Erythroblast (primary cell): ENCODE measurements around the gene PNPLA7.
"Not testable (repeated sequence)": the region's sequence is repeated elsewhere in the genome, so short reads cannot be mapped to it uniquely, and the experiment has no call there.

ENCODE experiments used
- DNase-seq, 2 experiments: peaks; one replicate each; lab custom pipeline; 2025; lab: John Stamatoyannopoulos, UW
- GATA1 ChIP-seq: IDR thresholded peaks from 2 replicates; pipeline ENCODE4 v1.6.1; 2011; ENCODE audit warnings: low read depth, mild to moderate bottlenecking, control low read depth, low read length, moderate library complexity
- POLR2A ChIP-seq: IDR thresholded peaks from 2 replicates; pipeline ENCODE4 v1.6.1; 2011; ENCODE audit warnings: mild to moderate bottlenecking, low read length

Gene PNPLA7

DNA sequence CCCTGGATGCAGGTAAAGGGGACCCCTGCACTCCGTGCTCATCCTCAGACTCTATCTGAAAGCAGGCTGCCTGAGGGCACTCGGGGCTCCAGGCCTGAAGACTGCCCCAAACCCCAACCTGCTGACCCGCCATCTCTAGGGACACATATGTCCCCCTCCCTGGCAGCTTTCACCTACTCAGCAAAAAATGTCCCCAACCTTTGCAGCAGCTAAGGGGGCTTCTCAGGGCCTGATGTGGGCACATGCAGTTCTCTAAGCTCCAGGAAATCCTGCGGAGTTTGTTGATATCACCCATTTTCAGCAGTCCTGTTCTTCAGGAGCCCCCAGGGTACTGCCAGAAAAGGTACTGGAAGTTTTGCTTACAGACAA, 30.7 kb upstream of the PNPLA7 start:
- DNase-seq, result no peak
- no peak for TF ChIP-seq GATA1
- no peak for TF ChIP-seq POLR2A

DNA sequence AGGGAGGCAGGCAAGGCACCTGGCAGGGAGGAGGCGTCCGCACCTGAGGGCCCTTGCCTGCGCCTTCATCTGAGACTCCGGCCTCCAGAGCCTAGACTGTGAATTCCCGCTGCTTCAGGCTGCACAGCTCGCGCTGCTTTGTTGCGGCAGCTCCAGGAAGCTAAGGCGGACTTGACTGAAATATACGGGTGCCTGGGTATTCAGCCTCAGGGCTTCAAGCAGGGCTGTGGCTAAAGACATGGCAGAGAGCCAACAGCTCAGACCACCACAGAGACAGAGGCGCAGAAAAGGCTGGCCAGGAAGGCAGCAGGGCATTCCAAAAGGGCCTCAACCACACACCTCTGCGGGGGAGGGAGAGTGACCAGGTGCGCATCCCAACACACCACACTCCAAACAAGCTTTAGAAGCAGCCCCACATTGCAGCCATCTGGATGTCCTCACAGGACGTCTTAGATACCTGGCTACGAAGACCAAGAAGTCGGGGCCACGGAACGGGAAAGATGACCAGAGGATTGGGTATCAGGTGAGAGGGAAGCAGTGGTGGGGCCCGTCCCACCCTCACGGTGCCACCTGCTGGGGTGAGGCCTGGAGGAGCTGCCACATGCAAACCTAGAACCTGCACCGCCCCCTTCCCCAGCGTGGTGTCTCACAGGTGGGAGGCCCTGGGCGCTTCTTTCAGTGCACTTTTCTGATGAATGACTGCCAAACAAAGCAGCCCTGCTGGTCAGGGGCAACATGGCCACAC, 30.2 kb upstream of the PNPLA7 start:
- no peak for DNase-seq
- TF ChIP-seq POLR2A, result no peak
- TF ChIP-seq GATA1, result no peak

DNA sequence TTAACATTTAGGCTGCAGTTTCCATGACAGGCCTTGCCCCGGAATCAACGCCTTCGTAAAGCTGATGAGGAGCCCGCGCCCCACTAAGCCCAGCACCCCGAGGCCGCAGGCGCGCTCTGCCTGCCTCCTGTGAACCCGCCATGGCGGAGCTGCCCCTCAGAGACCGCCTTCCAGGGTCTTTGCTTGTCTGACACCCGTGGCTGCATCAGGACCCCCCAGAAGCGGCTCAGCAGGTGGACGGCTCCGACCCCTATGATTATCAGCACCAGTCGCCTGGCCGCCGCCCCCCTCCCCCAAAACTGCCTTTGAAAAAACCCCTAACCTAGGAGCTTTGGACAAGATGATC, 29.0 kb upstream of the PNPLA7 start:
- DNase-seq, result no peak
- TF ChIP-seq GATA1, result no peak
- TF ChIP-seq POLR2A, result no peak

DNA sequence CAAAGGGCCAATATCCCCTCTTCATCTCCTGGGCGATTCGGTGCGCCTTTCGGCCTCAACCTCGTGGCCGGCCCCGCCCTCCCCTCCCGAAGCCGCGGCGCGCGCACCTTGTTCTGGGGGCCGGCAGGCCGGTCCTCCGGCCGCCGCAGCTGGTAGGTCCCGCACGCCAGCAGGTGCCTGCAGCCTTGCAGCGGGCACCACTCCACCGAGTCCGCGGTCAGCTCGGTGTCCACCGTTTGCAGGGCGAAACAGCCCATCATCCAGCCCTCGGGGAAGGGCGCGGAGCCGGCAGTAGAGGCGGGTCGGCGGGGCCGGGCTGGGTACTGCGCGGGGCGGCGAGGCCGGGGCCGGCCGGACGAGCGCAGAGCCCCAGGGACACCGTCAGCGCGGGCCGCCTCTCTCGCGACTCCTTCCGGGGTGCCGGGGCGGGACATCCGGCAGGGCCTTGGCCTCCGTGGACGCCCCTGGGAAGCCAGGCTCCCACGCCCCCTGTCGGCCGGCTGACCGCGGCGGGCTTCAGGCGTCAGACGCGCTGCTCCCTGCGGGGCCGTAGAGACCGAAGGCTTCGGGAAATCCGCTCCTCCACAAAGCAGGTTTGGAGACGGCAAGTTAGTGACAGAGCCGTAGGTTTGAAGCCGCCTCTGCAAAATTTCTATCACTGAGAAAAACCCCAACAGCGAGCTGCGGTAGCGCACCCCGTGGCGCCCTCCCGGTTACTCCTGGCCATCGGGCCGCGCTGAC, 28.5 kb upstream of the PNPLA7 start, which contains the start of gene DPH7:
Gene DPH7 (minus strand): TSS at position 408 of the 741 bp plus-strand sequence. CDS start 148 bp downstream, at position 260.
- TF ChIP-seq POLR2A, result peak; percentile 82
- TF ChIP-seq GATA1, result no peak
- DNase-seq, result peak; percentile 93 to 96

DNA sequence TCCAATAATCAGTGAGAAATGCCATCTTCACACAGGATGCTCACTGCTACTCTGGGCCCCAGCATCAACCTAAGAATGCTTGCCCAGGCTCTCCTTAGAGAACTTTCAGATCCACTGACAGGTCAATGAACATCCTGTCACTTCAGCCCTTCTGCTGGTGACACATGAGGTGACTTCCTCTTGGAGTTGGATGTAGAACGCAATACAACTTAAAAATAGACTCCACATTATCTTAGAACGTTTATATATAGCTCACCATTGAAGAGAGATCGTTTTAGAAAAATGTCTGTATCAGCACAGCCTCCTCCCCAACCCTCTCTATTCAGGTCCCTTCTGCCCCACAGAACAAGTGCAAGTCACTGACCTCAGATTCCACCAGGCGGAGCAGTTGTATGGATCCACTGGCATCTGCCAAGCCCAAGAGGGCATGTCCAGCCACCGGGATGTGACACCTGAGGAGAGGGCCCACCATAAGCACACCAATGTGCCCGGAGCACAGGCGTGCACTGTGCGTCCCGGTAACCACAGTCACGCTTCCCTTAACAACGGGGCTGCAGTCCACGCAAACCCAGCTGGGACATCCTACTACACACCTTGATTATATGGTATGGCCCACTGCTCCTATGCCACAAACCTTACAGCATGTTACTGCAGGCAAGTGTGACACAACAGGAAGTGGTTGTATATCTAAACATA, 25.7 kb upstream of the PNPLA7 start:
- no peak for TF ChIP-seq GATA1
- no peak for TF ChIP-seq POLR2A
- DNase-seq, result peak in 1 of 2 experiments; percentile 57

DNA sequence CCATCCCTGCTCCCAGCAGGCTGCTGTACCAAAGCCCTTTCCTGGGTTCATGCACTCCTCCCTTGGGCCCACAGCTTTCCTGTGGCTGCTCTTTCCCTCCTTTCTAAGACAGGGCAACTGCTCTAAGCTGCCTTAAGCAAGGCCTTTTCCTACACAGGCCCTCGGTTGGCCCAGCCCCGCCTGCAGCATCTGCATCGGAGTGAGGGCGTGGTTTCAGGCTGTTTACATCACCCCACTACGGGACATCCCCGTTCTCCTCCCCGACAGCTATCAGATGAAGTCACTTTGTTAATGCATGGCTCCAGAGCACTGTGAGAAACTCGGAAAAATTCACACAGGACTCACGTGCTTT, 25.1 kb upstream of the PNPLA7 start:
- TF ChIP-seq POLR2A (no peak), GATA1 (no peak)
- peak; percentile 78 to 91 for DNase-seq

DNA sequence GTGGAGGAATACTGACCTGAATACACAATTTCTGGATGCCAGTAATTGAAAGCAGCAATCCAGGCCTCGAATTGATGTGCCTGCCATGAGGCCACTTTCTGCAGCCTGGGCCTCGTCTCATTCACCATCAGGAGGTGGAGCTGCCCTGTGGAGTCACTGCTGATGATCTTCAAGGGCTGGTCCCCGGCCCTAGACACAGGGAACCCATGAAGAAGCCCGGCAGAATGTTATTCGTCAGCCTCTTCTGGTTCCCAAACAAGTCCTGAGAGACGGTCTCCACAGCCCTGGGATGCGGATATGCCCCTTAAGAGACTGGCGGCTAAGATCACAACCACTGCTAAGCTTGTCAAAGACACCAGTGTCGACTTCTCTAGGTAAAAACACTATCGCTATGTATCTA, 24.0 kb upstream of the PNPLA7 start:
- TF ChIP-seq GATA1, result no peak
- no peak for TF ChIP-seq POLR2A
- no peak for DNase-seq

DNA sequence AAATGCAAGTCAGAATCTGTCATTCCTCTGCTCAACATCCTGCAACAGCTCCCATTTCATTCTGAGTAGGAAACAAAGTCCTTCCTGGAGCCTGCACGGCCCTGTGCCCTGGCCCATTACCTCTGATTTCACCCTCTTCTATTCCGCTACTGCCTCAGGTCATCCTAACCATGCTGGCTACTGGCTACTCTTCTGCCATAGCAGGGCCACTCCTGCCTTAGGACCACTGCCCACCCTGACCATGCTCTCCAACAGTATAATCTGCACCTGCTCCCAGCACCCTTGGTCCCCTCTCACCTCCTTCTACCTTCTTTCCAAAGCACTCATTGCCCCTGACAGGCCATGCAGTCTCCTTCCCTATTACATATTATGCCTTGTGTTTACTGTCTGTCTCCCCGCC, 20.4 kb upstream of the PNPLA7 start:
- TF ChIP-seq GATA1, result no peak
- TF ChIP-seq POLR2A, result no peak
- DNase-seq, result no peak

DNA sequence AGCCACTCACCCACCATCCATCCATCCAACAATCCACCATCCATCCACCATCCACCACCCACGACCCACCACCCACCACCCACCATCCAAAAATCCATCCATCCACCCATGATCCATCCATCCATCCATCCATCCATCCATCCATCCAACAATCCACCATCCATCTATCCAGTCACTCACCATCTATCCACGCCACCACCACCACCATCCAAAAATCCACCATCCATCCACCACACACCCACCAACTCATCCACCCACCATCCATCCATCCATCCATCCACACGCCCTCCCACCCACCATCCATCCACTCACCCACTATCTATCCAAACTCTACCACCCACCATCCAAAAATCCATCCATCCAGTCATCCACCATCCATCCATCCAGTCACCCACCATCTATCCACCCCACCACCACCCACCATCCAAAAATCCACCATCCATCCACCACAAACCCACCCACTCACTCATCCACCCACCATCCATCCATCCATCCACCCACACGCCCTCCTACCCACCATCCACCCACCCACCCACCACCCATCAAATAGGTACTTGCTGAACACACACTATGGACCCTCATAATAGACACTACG, 19.5 kb upstream of the PNPLA7 start:
- TF ChIP-seq POLR2A (no peak), GATA1 (no peak)
- no peak for DNase-seq

DNA sequence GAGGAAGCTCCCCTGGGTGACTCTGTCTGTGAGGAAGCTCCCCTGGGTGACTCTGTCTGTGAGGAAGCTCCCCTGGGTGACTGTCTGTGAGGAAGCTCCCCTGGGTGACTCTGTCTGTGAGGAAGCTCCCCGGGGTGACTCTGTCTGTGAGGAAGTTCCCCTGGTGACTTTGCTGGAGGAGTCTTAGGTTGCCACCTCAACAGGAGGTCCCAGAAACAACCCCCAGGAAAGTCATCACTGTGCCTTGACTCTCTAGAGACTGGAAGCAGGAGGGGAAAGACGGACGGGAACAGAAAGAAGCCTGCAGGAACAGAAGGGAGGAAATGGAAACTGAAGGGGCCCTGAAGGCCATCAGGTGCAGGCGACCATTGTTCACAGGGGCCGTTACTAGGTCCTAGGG, 18.2 kb upstream of the PNPLA7 start:
- not testable (repeated sequence) for DNase-seq

DNA sequence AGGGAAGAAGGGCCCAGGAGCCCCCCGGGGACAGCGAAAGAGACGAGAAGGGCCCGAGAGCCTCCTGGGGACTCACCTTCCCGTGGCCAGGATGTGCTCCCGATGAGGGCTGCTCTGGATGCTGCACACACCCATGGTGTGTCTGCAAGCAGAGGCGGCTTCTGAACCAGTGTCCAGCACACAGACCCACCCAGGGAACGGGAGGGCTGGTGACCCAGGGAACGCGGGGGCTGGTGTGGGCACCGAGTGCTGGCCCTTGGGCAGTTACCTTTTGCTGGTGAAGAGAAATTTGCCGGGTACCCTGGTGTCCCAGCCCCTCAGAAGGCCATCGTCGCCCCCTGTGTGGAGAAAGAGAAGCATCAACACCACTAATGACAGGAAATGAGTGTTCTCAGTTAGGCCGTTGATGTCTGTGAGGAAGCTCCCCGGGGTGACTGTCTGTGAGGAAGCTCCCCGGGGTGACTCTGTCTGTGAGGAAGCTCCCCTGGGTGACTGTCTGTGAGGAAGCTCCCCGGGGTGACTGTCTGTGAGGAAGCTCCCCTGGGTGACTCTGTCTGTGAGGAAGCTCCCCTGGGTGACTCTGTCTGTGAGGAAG, 14.7 kb upstream of the PNPLA7 start:
- TF ChIP-seq POLR2A (no peak), GATA1 (no peak)
- DNase-seq, result no peak

DNA sequence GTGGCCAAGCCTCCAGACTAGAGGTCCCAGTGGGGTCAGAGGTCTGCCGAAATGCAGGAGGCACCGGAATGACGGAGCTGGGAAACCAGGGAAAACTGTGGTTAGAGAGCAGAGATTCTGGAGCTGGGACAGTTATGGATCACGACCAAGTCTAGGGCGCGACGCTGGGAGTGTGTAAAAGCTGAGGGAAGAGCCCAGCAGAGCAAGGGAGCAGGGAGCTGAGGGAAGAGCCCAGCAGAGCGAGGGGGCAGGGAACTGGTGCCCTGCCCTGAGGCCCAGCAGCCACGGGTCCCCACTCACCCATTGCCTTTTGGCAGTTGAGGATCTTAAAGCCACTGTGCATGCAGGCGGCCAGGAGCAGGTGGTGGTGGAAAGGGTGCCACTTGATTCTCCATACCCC, 13.9 kb upstream of the PNPLA7 start:
- no peak for DNase-seq
- TF ChIP-seq GATA1 (no peak), POLR2A (no peak)

DNA sequence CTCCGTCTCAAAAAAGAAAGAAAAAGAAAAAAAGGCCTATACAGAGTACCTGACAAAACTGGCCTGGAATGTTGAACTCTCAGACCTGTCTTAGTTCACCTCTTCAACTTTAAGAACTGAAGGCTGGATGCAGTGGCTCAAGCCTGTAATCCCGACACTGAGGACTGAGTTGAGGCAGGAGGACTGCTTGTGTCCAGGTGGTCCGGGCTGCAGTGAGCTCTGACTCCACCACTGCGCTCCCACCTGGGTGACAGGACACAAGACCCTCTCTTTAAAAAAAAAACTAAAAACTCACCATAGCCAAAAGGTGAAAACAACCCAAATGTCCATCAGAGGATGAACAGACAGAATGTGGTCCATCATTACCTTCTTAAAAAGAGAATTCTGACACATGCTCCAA, 7.9 kb upstream of the PNPLA7 start:
- TF ChIP-seq POLR2A, result no peak
- no peak for TF ChIP-seq GATA1
- DNase-seq, result no peak
